Left lung (tissue), 10 donors: Measurements from ENCODE around the gene SHOX. TPM values are rescaled to one million over a fixed set of nuclear protein-coding genes. Genes with fewer than 3 reads are reported as not detected.
"Not testable (repeated sequence)": the region's sequence is repeated elsewhere in the genome, so short reads cannot be mapped to it uniquely, and the experiment has no call there.

Source experiments
- ATAC-seq: fragments of 200-7000 bp; cut with Tn5 transposase; one replicate; pipeline ENCODE4 v1.9.1; 2020; ENCODE audit warnings: moderate library complexity
- DNase-seq, 4 donors: peaks; one replicate each; pipeline ENCODE4 v3.0.0-alpha.2; 2013 to 2020
- H3K27ac ChIP-seq, 2 donors: fragments of 200-600 bp; sonication (generic) in 1 of 2; one replicate each; pipeline versions ENCODE4 v1.5.0 to v1.8.0; 2020 to 2021
- H3K27me3 ChIP-seq, 2 donors: fragments of 200-600 bp; sonication (generic) in 1 of 2; one replicate each; pipeline versions ENCODE4 v1.5.0 to v1.8.0; 2020 to 2021
- H3K36me3 ChIP-seq, 2 donors: fragments of 200-600 bp; sonication (generic) in 1 of 2; one replicate each; pipeline versions ENCODE4 v1.5.0 to v1.8.0; 2020 to 2021
- H3K4me1 ChIP-seq, 2 donors: fragments of 200-600 bp; one replicate each; pipeline ENCODE4 v1.8.0; 2021
- H3K4me3 ChIP-seq, 2 donors: fragments of 200-600 bp; sonication (generic) in 1 of 2; one replicate each; pipeline versions ENCODE4 v1.5.0 to v1.8.0; 2020 to 2021; ENCODE audit warnings: mild to moderate bottlenecking in 1 of 2
- H3K9me3 ChIP-seq, 2 donors: fragments of 200-600 bp; sonication (generic) in 1 of 2; one replicate each; pipeline versions ENCODE4 v1.5.0 to v1.8.0; 2020 to 2021
- intact Hi-C, 2 donors: fragments of 100-400 bp; cut with DNase I; formaldehyde crosslinking; loops; one replicate each; pipeline versions ENCODE4 v1.11.2 to v1.14.2; 2022
- polyA plus RNA-seq, 6 donors: library from polyadenylated mRNA; unstranded; fragments of 120-200 nt; gene quantifications; one replicate each; pipeline ENCODE4 v1.2.1, GENCODE V29; 2013; ENCODE audit not compliant: insufficient read length in 6 of 6
- total RNA-seq, 2 donors: library from RNA; stranded (reverse); fragmentation: NEBNext Ultra II Directional; extraction: Animal tissue kit (Norgen Biotek cat#: 25700); gene quantifications; one replicate each; pipeline ENCODE4 v1.2.1, GENCODE V29; 2021
- TF ChIP-seq, protein P1 (sequence below), 2 donors: fragments of 200-600 bp; sonication (generic) in 1 of 2; IDR thresholded peaks; one replicate each; pipeline versions ENCODE4 v1.5.0 to v1.8.0; 2021; ENCODE audit warnings: antibody characterized with exemption in 2 of 2
- donor health status: DM: no; HTN: yes; CAD: no.
- donor health status: DM: no; HTN: no; CAD: no.

SHOX gene
- total and polyA plus RNA-seq, 8 donors, result 0.04 to 0.26 (median 0.14) TPM; not detected in 2

DNA sequence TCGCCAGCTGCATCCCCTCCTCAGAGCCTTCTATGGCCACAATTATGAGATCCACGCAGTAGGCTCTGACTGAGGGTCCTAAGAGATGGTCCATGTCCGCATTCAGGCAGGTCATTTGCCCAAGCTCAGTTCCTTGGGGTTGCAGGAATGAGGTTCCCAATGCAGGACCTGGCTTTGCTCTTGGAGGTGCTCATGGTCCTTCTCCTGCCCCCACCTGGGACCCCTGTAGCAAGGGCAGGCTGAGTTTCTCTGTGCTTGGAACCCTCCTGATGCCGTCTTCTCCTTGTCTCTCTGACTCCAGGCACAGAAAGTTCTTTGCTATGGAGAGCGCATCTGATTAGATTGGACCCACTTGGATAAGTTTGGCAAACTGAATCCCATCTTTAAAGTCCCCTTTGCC lies 16.5 kb upstream of the SHOX start:
- Histone ChIP-seq H3K4me1 (no peaks in the 10 kb centered on the region), H3K9me3 (peaks cover 0 to 22% of the 10 kb centered on the region in 2 donors), H3K36me3 (no peaks in the 10 kb centered on the region), H3K27ac (no peak overlapping the region), H3K27me3 (peaks cover 0 to 24% of the 10 kb centered on the region in 2 donors), H3K4me3 (no peak overlapping the region)
- ATAC-seq, result no peak
- intact Hi-C loops, result no loop called here
- DNase-seq, result no peak
- TF ChIP-seq, protein P1, sequence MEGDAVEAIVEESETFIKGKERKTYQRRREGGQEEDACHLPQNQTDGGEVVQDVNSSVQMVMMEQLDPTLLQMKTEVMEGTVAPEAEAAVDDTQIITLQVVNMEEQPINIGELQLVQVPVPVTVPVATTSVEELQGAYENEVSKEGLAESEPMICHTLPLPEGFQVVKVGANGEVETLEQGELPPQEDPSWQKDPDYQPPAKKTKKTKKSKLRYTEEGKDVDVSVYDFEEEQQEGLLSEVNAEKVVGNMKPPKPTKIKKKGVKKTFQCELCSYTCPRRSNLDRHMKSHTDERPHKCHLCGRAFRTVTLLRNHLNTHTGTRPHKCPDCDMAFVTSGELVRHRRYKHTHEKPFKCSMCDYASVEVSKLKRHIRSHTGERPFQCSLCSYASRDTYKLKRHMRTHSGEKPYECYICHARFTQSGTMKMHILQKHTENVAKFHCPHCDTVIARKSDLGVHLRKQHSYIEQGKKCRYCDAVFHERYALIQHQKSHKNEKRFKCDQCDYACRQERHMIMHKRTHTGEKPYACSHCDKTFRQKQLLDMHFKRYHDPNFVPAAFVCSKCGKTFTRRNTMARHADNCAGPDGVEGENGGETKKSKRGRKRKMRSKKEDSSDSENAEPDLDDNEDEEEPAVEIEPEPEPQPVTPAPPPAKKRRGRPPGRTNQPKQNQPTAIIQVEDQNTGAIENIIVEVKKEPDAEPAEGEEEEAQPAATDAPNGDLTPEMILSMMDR (IDR thresholded peaks at IDR 0.05), result no peak

DNA sequence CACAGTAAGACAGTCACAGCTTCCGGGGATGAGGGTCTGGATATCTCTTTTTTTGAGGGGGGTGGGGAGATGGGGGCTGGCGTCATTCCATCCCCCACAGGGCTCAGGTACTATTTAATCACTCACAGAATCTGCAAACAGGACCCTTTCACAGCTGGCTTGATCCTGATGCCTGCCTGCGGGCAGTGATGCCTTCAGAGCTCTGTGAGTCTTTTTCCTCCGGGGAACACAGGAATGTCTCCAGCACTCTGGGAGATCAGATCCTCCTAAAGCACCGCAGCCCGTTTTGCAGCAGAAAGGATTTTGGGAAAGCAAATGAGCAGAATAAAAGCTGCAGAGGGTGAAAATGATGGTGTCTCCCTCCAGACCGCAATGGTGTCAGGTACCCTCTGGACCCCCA lies 13.2 kb upstream of the SHOX start:
- TF ChIP-seq, protein P1 (IDR thresholded peaks at IDR 0.05), result no peak
- ATAC-seq, result no peak
- Histone ChIP-seq H3K4me1 (no peaks in the 10 kb centered on the region), H3K4me3 (no peak overlapping the region), H3K27me3 (peaks cover 8 to 55% of the 10 kb centered on the region in 2 donors), H3K36me3 (no peaks in the 10 kb centered on the region), H3K9me3 (no peaks in the 10 kb centered on the region), H3K27ac (no peak overlapping the region)
- intact Hi-C loops, result no loop called here
- DNase-seq, result no peak

DNA sequence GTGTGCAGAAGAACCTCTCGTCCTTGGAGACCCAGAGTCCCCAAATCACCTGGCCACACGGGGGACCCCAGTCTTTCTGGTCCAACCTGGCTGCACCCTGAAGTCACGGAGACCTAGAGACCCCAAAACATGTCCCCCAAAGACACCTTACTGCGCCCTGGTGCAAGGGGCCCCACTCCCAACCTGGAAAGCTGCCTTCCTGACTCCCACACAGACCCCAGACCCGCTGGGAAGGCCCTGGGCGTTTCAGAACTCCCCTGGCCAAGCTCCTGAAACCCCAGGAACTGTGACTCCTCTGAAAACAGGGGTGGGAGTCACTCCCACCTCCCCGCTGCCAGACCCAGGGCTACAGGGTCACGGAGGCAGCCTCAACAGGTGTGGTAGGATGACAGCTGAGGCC lies 12.7 kb upstream of the SHOX start:
- ATAC-seq (no peak), DNase-seq (no peak)
- TF ChIP-seq, protein P1 (IDR thresholded peaks at IDR 0.05), result no peak
- Histone ChIP-seq H3K4me3 (no peak overlapping the region), H3K9me3 (no peaks in the 10 kb centered on the region), H3K27me3 (peaks cover 8 to 55% of the 10 kb centered on the region in 2 donors), H3K4me1 (no peaks in the 10 kb centered on the region), H3K36me3 (no peaks in the 10 kb centered on the region), H3K27ac (no peak overlapping the region)
- intact Hi-C loops, result no loop called here

DNA sequence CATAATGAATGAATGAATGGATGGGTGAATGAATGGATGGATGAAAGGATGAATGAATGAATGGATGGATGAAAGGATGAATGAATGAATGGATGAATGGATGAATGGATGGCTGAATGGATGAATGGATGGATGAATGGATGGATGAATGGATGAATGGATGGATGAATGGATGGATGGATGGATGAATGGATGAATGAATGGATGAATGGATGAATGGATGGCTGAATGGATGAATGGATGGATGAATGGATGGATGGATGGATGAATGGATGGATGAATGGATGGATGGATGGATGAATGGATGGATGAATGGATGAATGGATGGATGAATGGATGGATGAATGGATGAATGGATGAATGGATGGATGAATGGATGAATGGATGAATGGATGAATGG lies 12.3 kb upstream of the SHOX start:
- intact Hi-C loops, H3K4me3 ChIP-seq, H3K36me3 ChIP-seq, H3K9me3 ChIP-seq, ATAC-seq, H3K27ac ChIP-seq, H3K4me1 ChIP-seq, DNase-seq: not testable (repeated sequence)
- H3K27me3 ChIP-seq, result peaks cover 10 to 57% of the 10 kb centered on the region in 2 donors

DNA sequence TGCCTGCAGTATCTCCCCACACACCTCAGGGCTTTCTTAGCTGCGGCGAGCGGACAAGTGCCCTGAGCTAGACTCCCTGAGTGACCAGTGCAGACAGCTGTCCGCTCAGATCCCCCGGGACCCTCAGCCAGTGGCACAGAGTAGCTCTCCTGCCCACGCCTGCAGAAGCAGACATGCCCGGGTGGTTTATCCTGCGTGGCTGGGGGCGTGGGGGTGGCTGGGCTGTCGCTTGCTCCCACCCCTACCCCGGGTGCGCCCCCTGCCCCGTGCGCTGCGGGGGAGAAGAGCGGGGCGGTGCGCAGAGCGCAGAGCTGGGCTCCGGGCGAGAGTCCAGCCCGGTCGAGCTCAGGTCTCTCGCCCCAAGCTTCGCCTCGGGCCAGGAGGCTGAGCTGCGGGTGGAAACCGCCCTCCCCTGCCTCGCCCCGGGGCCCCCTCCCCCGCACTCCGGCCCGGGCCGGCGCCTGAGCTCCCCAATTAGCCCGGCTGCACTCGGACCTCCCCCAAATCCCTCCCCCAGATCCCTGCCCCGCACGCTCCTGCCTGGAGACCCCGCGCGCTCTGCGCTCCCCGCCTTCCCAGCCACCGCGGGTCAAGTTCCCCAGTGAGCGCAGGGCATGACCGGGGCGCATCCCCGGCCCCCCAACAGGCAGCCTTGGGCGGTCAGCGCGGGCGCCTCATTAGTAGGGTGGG lies 11.7 kb upstream of the SHOX start:
- Histone ChIP-seq H3K27ac (no peak overlapping the region), H3K4me1 (peaks cover 0 to 4% of the 10 kb centered on the region in 2 donors), H3K9me3 (no peaks in the 10 kb centered on the region), H3K4me3 (no peak overlapping the region), H3K36me3 (no peaks in the 10 kb centered on the region), H3K27me3 (peaks cover 16 to 63% of the 10 kb centered on the region in 2 donors)
- TF ChIP-seq, protein P1 (IDR thresholded peaks at IDR 0.05), result no peak
- DNase-seq (no peak), ATAC-seq (no peak)
- intact Hi-C loops, result no loop called here

DNA sequence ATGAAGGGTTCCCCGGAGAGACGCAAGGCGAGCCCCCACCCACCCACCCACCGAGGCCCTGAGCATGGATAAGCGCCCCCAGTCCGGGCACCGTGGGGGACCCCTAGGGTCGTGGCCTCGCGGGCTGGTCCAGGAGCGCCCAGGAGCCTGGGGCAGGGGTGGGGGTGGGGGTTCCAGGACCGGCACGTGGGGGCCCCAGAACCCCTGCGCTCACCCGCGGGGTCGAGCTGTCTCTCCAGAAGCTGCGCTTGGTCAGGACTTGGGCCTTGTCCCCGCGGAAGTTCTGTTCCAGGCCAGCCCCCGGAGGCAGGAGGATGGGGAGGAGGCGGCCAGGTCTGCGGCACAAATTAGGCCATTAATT lies 11.2 kb upstream of the SHOX start:
- Histone ChIP-seq H3K4me1 (peaks cover 0 to 8% of the 10 kb centered on the region in 2 donors), H3K9me3 (no peaks in the 10 kb centered on the region), H3K36me3 (no peaks in the 10 kb centered on the region), H3K4me3 (no peak overlapping the region), H3K27ac (no peak overlapping the region), H3K27me3 (peaks cover 18 to 69% of the 10 kb centered on the region in 2 donors)
- intact Hi-C loops, result no loop called here
- DNase-seq (no peak), ATAC-seq (no peak)
- TF ChIP-seq, protein P1 (IDR thresholded peaks at IDR 0.05), result no peak
